ENCODE results near the gene C6orf62.

Gene C6orf62

GRCh38 chr6:24760210-24760609 lies 41.3 kb upstream of the C6orf62 start (continued):
- TF ChIP-seq BACH2 (CRISPR knock-in tag; IDR thresholded peaks at IDR 0.05; ENCODE audit: borderline replicate concordance), result no peak
- no peak for TF ChIP-seq ZC3H10 (CRISPR knock-in tag; IDR thresholded peaks at IDR 0.05)
- TF ChIP-seq ESRRG (CRISPR knock-in tag; IDR thresholded peaks at IDR 0.05), result no peak
- TF ChIP-seq ZNF565 (CRISPR knock-in tag; conservative IDR thresholded peaks at IDR 0.05; ENCODE audit: low read depth), result no peak
- no peak for TF ChIP-seq ZFP3 (CRISPR knock-in tag; IDR thresholded peaks at IDR 0.05)

DNA sequence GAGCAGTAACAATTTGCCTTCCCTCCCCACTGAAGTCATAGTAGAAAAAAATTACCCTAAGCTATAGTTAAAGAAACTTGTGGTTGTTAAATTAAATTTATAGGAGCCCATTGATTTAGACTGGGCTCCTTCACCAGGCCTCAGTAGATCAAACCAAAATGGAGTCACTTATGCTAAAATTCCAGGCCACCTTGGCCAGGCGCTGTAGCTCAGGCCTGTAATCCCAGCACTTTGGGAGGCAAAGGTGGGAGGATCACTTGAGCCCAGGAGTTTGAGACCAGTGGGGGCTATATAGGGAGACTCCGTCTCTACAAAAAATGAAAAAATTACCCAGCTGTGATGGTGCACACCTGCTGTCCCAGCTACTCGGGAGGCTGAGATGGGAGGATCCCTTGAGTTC lies 40.8 kb upstream of the C6orf62 start:
- TF ChIP-seq BACH2 (CRISPR knock-in tag; IDR thresholded peaks at IDR 0.05; ENCODE audit: borderline replicate concordance), result no peak
- TF ChIP-seq CSDC2 (CRISPR knock-in tag; IDR thresholded peaks at IDR 0.05), result no peak
- TF ChIP-seq OSR1 (CRISPR knock-in tag; IDR thresholded peaks at IDR 0.05), result no peak
- no peak for TF ChIP-seq ZNF70 (CRISPR knock-in tag; IDR thresholded peaks at IDR 0.05)
- no peak for TF ChIP-seq ESRRG (CRISPR knock-in tag; IDR thresholded peaks at IDR 0.05)
- no peak for TF ChIP-seq ARNTL (CRISPR knock-in tag; IDR thresholded peaks at IDR 0.05; ENCODE audit: borderline replicate concordance, low read depth)
- no peak for TF ChIP-seq SNAI2 (CRISPR knock-in tag; IDR thresholded peaks at IDR 0.05)
- ATAC-seq, result no peak

DNA sequence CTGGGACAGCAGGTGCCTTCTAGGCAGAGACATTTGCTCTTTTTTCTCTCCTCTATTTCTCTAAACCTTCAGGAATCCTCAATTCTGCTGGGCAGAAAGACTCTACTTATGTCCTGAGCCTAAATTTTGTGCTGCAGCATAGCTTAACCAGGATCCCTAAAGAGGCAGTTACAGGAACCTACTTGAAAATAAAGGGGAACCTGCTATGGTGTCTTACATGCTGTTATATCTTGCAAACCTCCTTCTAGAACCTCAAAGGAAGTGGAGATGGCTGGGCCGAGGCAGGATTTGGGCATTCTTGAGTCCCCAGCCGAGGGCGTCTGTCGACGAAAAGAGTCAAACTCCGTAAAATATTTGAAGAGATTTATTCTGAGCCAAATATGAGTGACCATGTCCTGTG lies 38.7 kb upstream of the C6orf62 start:
- no peak for ATAC-seq
- no peak for TF ChIP-seq ZFP30 (CRISPR knock-in tag; IDR thresholded peaks at IDR 0.05)
- TF ChIP-seq ZC3H10 (CRISPR knock-in tag; IDR thresholded peaks at IDR 0.05), result no peak
- TF ChIP-seq, protein P1, sequence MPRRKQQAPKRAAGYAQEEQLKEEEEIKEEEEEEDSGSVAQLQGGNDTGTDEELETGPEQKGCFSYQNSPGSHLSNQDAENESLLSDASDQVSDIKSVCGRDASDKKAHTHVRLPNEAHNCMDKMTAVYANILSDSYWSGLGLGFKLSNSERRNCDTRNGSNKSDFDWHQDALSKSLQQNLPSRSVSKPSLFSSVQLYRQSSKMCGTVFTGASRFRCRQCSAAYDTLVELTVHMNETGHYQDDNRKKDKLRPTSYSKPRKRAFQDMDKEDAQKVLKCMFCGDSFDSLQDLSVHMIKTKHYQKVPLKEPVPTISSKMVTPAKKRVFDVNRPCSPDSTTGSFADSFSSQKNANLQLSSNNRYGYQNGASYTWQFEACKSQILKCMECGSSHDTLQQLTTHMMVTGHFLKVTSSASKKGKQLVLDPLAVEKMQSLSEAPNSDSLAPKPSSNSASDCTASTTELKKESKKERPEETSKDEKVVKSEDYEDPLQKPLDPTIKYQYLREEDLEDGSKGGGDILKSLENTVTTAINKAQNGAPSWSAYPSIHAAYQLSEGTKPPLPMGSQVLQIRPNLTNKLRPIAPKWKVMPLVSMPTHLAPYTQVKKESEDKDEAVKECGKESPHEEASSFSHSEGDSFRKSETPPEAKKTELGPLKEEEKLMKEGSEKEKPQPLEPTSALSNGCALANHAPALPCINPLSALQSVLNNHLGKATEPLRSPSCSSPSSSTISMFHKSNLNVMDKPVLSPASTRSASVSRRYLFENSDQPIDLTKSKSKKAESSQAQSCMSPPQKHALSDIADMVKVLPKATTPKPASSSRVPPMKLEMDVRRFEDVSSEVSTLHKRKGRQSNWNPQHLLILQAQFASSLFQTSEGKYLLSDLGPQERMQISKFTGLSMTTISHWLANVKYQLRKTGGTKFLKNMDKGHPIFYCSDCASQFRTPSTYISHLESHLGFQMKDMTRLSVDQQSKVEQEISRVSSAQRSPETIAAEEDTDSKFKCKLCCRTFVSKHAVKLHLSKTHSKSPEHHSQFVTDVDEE (CRISPR knock-in tag; IDR thresholded peaks at IDR 0.05), result no peak
- no peak for TF ChIP-seq PATZ1 (CRISPR knock-in tag; IDR thresholded peaks at IDR 0.05; ENCODE audit: borderline replicate concordance)
- TF ChIP-seq CSRNP3 (CRISPR knock-in tag; IDR thresholded peaks at IDR 0.05), result no peak
- TF ChIP-seq ZFP3 (CRISPR knock-in tag; IDR thresholded peaks at IDR 0.05), result no peak
- TF ChIP-seq CSDC2 (CRISPR knock-in tag; IDR thresholded peaks at IDR 0.05), result no peak

- ATAC-seq, result no peak
- no peak for TF ChIP-seq TOX (CRISPR knock-in tag; IDR thresholded peaks at IDR 0.05; ENCODE audit: borderline replicate concordance)
- TF ChIP-seq, protein P1 (CRISPR knock-in tag; IDR thresholded peaks at IDR 0.05), result no peak
- no peak for TF ChIP-seq TCF4 (CRISPR knock-in tag; IDR thresholded peaks at IDR 0.05; ENCODE audit: borderline replicate concordance)
- TF ChIP-seq POU6F1 (CRISPR knock-in tag; IDR thresholded peaks at IDR 0.05; ENCODE audit: borderline replicate concordance, low read depth), result no peak
- TF ChIP-seq CSDC2 (CRISPR knock-in tag; IDR thresholded peaks at IDR 0.05), result no peak
- TF ChIP-seq ARNTL (CRISPR knock-in tag; IDR thresholded peaks at IDR 0.05; ENCODE audit: borderline replicate concordance, low read depth), result no peak
- TF ChIP-seq, protein P2, sequence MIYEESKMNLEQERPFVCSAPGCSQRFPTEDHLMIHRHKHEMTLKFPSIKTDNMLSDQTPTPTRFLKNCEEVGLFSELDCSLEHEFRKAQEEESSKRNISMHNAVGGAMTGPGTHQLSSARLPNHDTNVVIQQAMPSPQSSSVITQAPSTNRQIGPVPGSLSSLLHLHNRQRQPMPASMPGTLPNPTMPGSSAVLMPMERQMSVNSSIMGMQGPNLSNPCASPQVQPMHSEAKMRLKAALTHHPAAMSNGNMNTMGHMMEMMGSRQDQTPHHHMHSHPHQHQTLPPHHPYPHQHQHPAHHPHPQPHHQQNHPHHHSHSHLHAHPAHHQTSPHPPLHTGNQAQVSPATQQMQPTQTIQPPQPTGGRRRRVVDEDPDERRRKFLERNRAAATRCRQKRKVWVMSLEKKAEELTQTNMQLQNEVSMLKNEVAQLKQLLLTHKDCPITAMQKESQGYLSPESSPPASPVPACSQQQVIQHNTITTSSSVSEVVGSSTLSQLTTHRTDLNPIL (CRISPR knock-in tag; IDR thresholded peaks at IDR 0.05; ENCODE audit: low read depth), result no peak
- TF ChIP-seq ZNF8 (CRISPR knock-in tag; IDR thresholded peaks at IDR 0.05), result no peak
- no peak for TF ChIP-seq ZFP30 (CRISPR knock-in tag; IDR thresholded peaks at IDR 0.05)
- no peak for TF ChIP-seq RARB (CRISPR knock-in tag; IDR thresholded peaks at IDR 0.05)
- no peak for TF ChIP-seq GLIS3 (CRISPR knock-in tag; IDR thresholded peaks at IDR 0.05)
- TF ChIP-seq SNAI2 (CRISPR knock-in tag; IDR thresholded peaks at IDR 0.05), result no peak
- no peak for TF ChIP-seq ISL1 (CRISPR knock-in tag; IDR thresholded peaks at IDR 0.05)
- TF ChIP-seq PPARA (CRISPR knock-in tag; IDR thresholded peaks at IDR 0.05; ENCODE audit: borderline replicate concordance), result no peak
- TF ChIP-seq BACH2 (CRISPR knock-in tag; IDR thresholded peaks at IDR 0.05; ENCODE audit: borderline replicate concordance), result no peak
- TF ChIP-seq ZC3H10 (CRISPR knock-in tag; IDR thresholded peaks at IDR 0.05), result no peak
- no peak for TF ChIP-seq ESRRG (CRISPR knock-in tag; IDR thresholded peaks at IDR 0.05)
- TF ChIP-seq OSR1 (CRISPR knock-in tag; IDR thresholded peaks at IDR 0.05), result no peak
Measured at GRCh38 chr6:24755279-24755678, 36.3 kb upstream of the C6orf62 start.

Measured in SK-N-SH treated with all-trans-retinoic acid at 6 μM for 48 hours (cell line).